ENCODE results near the gene SYT8.
"Not testable (repeated sequence)": the region's sequence is repeated elsewhere in the genome, so short reads cannot be mapped to it uniquely, and the experiment has no call there.

Gene SYT8

GRCh38 chr11:1873813-1874150 lies 39.0 kb downstream of the SYT8 start:
- DNase-seq (ENCODE audit: low read depth) = not testable (repeated sequence)

- not testable (repeated sequence) for DNase-seq (ENCODE audit: low read depth)
Measured at GRCh38 chr11:1874441-1875092, 39.8 kb downstream of the SYT8 start.

- no peak for DNase-seq (ENCODE audit: low read depth)
Measured at GRCh38 chr11:1875093-1875850, 40.5 kb downstream of the SYT8 start.

- not testable (repeated sequence) for DNase-seq (ENCODE audit: low read depth)
Measured at GRCh38 chr11:1875851-1876301, 41.1 kb downstream of the SYT8 start.

GRCh38 chr11:1876361-1877063 lies 41.7 kb downstream of the SYT8 start:
- DNase-seq (ENCODE audit: low read depth) = no peak

GRCh38 chr11:1877211-1878136 lies 42.7 kb downstream of the SYT8 start:
- DNase-seq (ENCODE audit: low read depth) = no peak

- no peak for DNase-seq (ENCODE audit: low read depth)
Measured at GRCh38 chr11:1878137-1879031, 43.6 kb downstream of the SYT8 start.

GRCh38 chr11:1879342-1879940 lies 44.7 kb downstream of the SYT8 start:
- no peak for DNase-seq (ENCODE audit: low read depth)

- DNase-seq (ENCODE audit: low read depth) = no peak
Measured at GRCh38 chr11:1879941-1880720, 45.3 kb downstream of the SYT8 start.

GRCh38 chr11:1880746-1881441 lies 46.1 kb downstream of the SYT8 start:
- no peak for DNase-seq (ENCODE audit: low read depth)

GRCh38 chr11:1881442-1882264 lies 46.9 kb downstream of the SYT8 start:
- no peak for DNase-seq (ENCODE audit: low read depth)

GRCh38 chr11:1882265-1883238 lies 47.8 kb downstream of the SYT8 start:
- DNase-seq (ENCODE audit: low read depth) = peak; percentile 72

GRCh38 chr11:1883346-1884302 lies 48.8 kb downstream of the SYT8 start:
- no peak for DNase-seq (ENCODE audit: low read depth)

- DNase-seq (ENCODE audit: low read depth) = no peak
Measured at GRCh38 chr11:1884303-1884700, 49.5 kb downstream of the SYT8 start.

- not testable (repeated sequence) for DNase-seq (ENCODE audit: low read depth)
Measured at GRCh38 chr11:1886551-1886950, 51.8 kb downstream of the SYT8 start.

Measured in stimulated activated CD8-positive, alpha-beta memory T cell treated with anti-CD3 and anti-CD28 coated beads, Interleukin-15, amount 100 ng/mL, for 24 hours (primary cell).